Kidney epithelial cell (primary cell): ENCODE data around the gene MYF5. TPM values are rescaled to one million over a fixed set of nuclear protein-coding genes. Genes with fewer than 3 reads are reported as not detected.

Experiments
- DNase-seq: peaks from one replicate; pipeline ENCODE4 v3.0.0-alpha.2; 2010; ENCODE audit warnings: low read depth
- H3K27me3 ChIP-seq: 2 replicates; pipeline ENCODE4 v1.6.0; 2011; ENCODE audit warnings: low read length; ENCODE audit not compliant: control insufficient read depth, insufficient read depth
- H3K36me3 ChIP-seq: 2 replicates; pipeline ENCODE4 v1.5.1; 2011; ENCODE audit warnings: low read length; ENCODE audit not compliant: control insufficient read depth, insufficient read depth
- H3K4me3 ChIP-seq: 2 replicates; pipeline ENCODE4 v1.5.1; 2011; ENCODE audit warnings: low read depth, mild to moderate bottlenecking, control low read depth, low read length
- CTCF ChIP-seq: IDR thresholded peaks from 2 replicates; pipeline ENCODE4 v1.5.1; 2011; ENCODE audit warnings: mild to moderate bottlenecking, moderate library complexity, low read length, control low read depth, inconsistent platforms; ENCODE audit not compliant: insufficient read depth, poor library complexity, severe bottlenecking
- total RNA-seq: library from RNA; depleted of rRNA; stranded (reverse); fragments of >200 nt; gene quantifications from 2 replicates; pipeline ENCODE4 v1.2.3, GENCODE V29; 2015

The MYF5 gene
- total RNA-seq, 1 donor from 2014 or later = not detected

GRCh38 chr12:80681287-80681686 is 35.4 kb upstream of the MYF5 start:
- Histone ChIP-seq H3K36me3 (no peaks in the 10 kb centered on the region), H3K4me3 (no peak overlapping the region), H3K27me3 (no peaks in the 10 kb centered on the region)
- TF ChIP-seq CTCF = no peak
- DNase-seq = no peak

DNA sequence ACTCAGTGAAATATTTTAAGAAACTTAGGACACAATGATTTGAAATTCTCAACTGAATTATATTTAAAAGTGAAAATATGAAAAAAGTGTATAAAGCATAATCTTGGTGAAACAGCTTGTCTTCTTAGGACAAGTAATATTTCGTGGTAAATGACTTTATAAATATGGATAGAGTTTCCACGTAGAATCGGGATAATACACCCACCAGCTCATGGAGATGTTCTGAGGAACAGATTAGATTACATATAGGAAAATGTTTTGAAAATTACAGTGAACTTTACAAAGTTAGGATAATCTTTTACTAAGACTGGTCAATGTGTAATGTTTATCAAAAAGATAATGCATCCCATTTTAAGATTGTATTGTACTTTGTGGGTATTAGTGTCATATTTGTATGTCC is 34.9 kb upstream of the MYF5 start:
- no peak overlapping the region for H3K4me3 ChIP-seq
- no peaks in the 10 kb centered on the region for H3K27me3 ChIP-seq
- no peak for TF ChIP-seq CTCF
- DNase-seq = no peak
- no peaks in the 10 kb centered on the region for H3K36me3 ChIP-seq

DNA sequence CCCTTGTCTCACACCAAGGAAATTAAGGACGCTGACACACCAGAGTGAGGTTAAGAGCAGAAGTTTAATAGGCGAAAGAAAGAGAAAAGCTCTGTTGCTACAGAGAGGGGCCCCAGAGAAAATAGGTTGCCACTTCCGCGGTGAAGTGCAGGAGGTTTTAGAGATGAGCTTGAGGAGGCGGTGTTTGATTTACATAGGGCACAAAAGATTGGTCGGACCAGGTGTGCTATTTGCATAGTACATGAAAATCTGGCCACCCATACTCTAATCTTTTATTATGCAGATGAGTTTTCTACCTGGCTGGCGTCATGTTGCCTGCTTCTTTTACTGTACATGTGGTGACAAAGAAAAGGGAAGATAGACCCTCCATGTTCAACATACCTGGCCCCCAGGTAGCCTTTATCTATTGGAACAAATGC is 32.6 kb upstream of the MYF5 start:
- no peak for DNase-seq
- no peak overlapping the region for H3K4me3 ChIP-seq

DNA sequence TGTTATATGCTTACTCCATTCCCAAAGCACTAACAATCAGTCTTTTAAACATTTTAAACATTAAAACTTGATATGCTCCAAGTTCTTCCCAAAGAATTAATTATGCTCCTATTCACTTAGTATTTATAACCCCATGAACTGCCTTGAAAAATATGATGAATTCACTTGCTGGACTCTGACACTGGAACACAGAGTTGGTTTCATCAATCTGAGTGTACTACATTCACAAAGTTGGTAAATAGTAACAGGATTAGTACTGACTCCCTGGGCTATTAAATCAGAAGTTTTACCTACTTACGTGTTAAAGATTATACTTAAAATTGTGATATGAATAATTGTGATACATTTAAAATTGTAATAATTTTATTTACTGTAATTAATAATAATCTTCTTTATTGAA is 26.6 kb upstream of the MYF5 start:
- H3K4me3 ChIP-seq = no peak overlapping the region
- no peak for TF ChIP-seq CTCF
- H3K36me3 ChIP-seq = no peaks in the 10 kb centered on the region
- H3K27me3 ChIP-seq = no peaks in the 10 kb centered on the region
- DNase-seq = no peak

More for the DNA sequence above, 32.6 kb upstream of the MYF5 start:
- H3K36me3 ChIP-seq = no peaks in the 10 kb centered on the region
- no peaks in the 10 kb centered on the region for H3K27me3 ChIP-seq
- TF ChIP-seq CTCF = no peak

DNA sequence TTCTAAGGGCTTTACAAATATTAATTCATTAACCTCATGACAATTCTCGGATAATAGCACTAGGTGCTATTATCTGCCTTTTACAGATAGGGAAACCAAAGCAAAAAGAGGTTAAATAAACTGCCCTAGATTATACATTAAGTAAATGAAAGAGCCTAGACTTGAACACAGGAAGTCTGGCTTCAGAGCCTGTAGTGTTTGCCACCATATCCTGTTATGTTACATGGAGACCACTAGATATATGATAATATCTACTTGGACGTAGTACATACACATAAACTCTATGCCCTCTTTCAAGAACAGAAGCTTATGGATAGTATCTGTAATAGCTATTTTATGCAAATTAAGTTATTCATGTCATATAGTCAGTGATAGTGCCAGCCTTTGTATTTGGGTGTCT is 26.2 kb upstream of the MYF5 start:
- Histone ChIP-seq H3K4me3 (no peak overlapping the region), H3K36me3 (no peaks in the 10 kb centered on the region), H3K27me3 (no peaks in the 10 kb centered on the region)
- TF ChIP-seq CTCF = no peak
- DNase-seq = no peak

DNA sequence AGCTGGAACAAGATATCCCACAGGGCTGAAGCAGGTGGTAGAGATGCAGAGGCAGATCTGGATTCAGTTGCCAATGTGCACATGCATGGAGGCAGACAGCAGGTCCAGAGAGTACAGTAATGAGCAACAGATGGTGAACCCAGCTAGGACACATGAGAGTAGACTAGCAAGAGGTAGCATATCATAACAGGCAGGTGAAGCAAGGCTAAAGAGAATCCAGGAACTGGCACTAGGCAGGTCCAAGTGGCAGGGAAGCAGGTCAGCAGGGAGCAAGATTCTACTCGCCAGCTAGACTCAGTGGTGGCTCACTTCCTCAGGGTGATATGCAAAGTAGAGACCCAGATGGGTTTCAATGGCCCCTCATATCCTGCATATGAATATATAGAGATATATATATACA is 24.6 kb upstream of the MYF5 start:
- no peak for DNase-seq
- Histone ChIP-seq H3K27me3 (no peaks in the 10 kb centered on the region), H3K4me3 (no peak overlapping the region), H3K36me3 (no peaks in the 10 kb centered on the region)
- no peak for TF ChIP-seq CTCF
